GM12891 (cell line): ENCODE measurements around the gene CD2.

Source experiments
- POLR2A ChIP-seq: IDR thresholded peaks from 2 replicates; pipeline ENCODE4 v1.6.1; 2011; ENCODE audit warnings: low read depth, low read length, control low read depth
- POU2F2 ChIP-seq: IDR thresholded peaks from 2 replicates; pipeline ENCODE4 v1.6.1; 2011; ENCODE audit warnings: low read depth, mild to moderate bottlenecking, control low read depth, low read length, moderate library complexity

DNA sequence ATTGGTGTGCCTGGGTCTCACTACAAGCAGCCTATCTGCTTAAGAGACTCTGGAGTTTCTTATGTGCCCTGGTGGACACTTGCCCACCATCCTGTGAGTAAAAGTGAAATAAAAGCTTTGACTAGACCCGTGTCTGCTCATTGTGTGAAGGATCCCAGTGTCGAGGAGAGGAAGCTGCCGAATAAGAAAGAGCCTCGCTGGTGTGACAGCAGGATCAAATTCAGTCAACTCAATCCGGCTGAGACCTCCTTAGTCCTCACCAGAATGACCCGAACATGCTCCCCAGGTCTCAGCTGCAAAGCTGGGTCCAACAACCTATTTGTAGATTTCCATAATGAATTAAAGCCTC is 14.8 kb downstream of the CD2 start:
- TF ChIP-seq POLR2A (no peak), POU2F2 (no peak)
